NOMO-1 treated with DMSO at 0.1 percent for 48 hours (cell line): Measurements from ENCODE around the gene SLC6A8.
"Not testable (repeated sequence)": the region's sequence is repeated elsewhere in the genome, so short reads cannot be mapped to it uniquely, and the experiment has no call there.

Experiments used
- DNase-seq: peaks from one replicate; lab custom pipeline; 2025; ENCODE audit not compliant: unreplicated experiment; lab: John Stamatoyannopoulos, UW

SLC6A8 gene

GRCh38 chrX:153692611-153693156 lies 5.0 kb downstream of the SLC6A8 start:
- no peak for DNase-seq

DNA sequence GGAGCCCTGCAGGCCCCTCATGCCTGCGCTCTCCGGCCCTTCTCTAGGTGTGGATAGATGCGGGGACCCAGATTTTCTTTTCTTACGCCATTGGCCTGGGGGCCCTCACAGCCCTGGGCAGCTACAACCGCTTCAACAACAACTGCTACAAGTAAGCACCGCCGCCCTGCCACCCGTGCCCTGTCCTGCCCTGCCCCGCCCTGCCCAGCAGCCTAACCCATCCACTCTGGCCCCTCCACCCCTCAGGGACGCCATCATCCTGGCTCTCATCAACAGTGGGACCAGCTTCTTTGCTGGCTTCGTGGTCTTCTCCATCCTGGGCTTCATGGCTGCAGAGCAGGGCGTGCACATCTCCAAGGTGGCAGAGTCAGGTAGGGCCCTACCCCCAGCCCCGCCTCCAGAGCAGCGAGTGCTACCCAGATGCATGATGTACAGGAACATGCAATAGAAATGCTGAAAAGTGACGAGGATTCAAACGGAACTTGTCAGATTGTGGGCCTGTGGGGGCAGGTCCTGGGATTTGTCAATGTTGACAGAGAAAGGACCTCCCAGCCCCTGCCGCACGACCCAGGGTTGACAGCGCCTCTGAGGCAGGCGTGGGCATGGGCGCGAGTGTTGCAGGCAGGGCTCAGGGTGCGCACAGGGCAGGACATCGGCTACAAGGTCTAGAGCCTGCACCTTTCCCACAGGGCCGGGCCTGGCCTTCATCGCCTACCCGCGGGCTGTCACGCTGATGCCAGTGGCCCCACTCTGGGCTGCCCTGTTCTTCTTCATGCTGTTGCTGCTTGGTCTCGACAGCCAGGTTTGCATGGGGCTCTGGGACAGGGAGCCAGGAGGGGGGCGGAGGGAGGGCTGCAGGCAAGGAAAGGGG lies 5.7 kb downstream of the SLC6A8 start:
- DNase-seq, result no peak

- not testable (repeated sequence) for DNase-seq
Observed at GRCh38 chrX:153694256-153694655, 6.5 kb downstream of the SLC6A8 start.

- DNase-seq, result no peak
Observed at GRCh38 chrX:153694687-153695270, 7.1 kb downstream of the SLC6A8 start.

DNA sequence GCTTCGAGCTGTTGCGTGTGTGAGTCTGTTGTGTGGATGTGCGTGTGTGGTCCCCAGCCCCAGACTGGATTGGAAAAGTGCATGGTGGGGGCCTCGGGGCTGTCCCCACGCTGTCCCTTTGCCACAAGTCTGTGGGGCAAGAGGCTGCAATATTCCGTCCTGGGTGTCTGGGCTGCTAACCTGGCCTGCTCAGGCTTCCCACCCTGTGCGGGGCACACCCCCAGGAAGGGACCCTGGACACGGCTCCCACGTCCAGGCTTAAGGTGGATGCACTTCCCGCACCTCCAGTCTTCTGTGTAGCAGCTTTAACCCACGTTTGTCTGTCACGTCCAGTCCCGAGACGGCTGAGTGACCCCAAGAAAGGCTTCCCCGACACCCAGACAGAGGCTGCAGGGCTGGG lies 8.4 kb downstream of the SLC6A8 start:
- no peak for DNase-seq

GRCh38 chrX:153696538-153696937 lies 8.8 kb downstream of the SLC6A8 start:
- DNase-seq, result not testable (repeated sequence)

DNA sequence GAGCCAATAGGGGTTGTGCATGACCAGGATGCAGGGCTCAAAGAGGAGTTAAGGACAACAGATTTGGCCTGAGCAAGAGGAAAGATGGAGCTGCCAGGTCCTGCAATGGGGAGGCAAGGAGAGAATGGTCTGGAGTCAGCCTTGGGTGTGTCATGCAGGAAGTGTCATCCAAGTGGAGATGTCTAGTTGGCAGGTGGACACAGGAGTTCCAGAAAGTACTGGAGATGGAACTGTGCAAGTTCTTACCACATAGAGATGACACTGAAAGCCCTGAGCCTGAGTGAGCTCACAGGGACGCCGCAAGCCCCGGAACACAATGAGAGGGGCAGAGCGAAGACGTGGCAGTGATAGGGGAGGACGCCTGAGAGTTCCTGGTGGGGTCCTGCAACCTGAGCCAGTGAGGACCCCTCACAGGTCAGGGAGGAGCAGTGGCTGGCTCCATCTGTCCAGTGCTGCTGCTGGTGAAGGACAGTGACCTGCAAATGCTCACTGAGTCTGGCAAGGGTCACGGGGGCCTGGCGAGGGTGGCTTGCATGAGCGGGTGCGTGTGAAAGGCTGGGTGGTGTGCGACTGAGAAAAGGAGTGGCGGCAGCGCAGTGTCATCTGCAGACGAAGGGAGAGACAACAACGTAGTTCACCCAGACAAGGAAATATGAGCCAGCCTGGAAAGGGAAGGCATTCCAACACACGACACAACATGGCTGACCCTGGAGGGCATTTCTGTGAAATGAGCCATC lies 9.4 kb downstream of the SLC6A8 start:
- not testable (repeated sequence) for DNase-seq

DNA sequence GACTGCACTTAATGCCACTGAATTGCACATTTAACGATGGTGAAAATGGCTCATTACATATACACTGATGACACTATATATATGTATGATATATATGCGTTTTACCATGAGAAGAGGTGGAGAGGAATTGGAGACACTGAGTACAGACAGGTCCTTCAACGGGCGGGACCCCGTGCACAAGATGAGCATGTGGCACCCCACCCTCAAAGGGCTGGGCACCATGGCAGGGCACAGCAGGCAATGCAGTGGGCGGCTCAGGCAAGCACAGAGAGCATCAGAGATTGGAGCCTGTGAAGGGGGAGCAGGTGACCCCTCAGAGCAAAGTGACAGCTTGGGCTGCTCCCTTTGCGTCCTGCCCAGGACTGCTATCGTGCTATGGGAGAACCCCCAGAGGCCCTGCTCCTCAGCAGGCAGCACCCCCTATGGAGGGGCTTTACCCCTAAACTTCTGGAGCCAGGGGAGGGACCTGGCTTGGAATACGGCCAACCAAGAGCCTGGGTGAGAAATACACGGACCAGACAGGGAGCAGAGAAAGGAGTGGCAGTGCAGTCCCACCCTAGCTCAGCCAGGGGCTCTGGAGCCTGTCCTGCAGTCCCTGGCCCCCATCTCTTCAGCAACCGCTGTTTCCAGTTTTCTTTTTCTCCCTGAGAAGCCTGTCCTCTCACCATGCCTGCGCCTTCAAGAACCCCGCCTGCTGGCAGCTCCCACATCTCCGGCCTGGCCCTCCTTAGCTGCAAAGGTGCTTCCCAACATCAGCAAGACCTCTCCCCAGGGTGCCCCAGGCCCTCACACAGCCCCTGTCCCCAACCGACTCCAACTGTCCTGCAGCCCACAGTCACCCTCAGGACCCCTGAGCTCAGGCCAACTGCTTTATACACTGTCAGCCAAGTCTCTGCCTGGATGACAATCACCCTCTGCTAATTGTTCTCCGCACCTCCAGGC lies 10.5 kb downstream of the SLC6A8 start:
- no peak for DNase-seq

GRCh38 chrX:153699210-153699783 lies 11.6 kb downstream of the SLC6A8 start:
- DNase-seq, result not testable (repeated sequence)

DNA sequence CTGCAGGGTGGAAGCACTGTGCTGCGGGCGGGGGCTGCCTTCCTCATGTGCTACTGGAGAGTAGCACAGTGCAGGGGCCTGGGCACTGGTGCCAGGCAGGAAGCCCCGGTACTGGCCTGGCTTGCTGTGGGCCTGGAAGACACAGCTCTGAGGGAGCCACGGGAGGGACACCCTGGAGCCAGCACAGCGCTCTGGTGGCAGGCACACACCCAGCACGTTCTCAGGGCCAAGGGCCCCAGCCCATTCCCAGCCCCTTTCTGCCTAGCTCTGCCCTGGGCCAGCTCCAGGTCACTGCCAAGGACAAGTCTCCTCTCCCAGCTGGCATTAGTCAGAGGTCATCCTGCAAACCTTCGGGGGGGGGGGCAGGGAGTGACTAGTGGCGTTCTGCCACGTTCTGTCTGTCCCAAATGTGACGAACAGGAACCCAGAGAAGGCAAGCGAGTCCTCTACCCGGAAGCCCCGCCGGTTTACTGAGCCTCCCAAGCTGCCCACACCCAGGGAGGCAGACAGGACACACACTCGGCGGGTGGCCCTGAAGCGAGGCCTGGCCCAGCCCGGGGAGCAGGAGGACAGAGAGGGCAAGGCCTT lies 12.2 kb downstream of the SLC6A8 start:
- DNase-seq, result not testable (repeated sequence)

GRCh38 chrX:153700376-153700945 lies 12.7 kb downstream of the SLC6A8 start:
- DNase-seq, result no peak

GRCh38 chrX:153700967-153701366 lies 13.2 kb downstream of the SLC6A8 start:
- no peak for DNase-seq

- DNase-seq, result no peak
Observed at GRCh38 chrX:153701706-153702105, 14.0 kb downstream of the SLC6A8 start.

- DNase-seq, result no peak
Observed at GRCh38 chrX:153702336-153703035, 14.8 kb downstream of the SLC6A8 start.

DNA sequence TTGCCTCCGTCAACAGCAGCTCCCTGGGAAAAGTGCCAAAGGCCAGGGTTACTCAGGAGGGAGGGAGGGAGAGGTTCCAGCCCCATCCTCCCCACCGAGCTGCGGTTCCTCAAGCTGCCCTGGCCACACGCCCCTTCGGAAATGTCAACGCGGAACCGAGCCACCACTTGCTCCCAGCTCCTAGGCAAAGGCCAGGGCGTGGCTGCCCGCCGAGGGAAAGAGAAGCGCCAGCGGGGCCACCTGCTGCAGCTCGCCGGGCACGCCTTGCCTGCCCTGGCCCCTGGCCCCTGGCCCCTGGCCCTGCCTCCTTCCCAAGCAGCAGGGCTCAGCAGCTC lies 15.3 kb downstream of the SLC6A8 start:
- no peak for DNase-seq

DNA sequence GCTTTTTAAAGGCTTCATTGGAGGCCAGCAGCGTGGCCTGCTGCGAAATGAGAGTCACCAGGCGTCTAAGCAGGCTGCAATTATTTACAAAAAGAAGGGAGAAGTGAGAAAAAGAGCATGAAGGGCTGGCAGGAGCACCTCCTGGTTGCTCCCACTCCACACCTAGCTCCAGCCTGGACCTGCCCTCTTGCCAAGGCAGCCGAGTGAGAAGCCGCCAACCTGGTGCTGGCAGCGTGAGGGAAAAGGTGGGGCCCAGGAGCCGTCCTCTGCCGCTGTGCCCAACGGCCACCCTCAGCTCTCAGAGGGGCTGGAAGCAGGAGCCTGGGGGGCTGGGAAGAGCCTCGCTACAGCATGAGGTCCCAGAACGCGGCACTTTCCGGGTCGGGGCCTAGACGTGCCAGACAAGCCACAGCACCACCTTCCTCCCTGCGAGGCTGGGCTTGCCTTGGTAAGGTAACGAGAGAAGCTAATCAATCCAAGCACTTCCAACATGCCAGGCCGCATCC lies 16.3 kb downstream of the SLC6A8 start:
- no peak for DNase-seq

DNA sequence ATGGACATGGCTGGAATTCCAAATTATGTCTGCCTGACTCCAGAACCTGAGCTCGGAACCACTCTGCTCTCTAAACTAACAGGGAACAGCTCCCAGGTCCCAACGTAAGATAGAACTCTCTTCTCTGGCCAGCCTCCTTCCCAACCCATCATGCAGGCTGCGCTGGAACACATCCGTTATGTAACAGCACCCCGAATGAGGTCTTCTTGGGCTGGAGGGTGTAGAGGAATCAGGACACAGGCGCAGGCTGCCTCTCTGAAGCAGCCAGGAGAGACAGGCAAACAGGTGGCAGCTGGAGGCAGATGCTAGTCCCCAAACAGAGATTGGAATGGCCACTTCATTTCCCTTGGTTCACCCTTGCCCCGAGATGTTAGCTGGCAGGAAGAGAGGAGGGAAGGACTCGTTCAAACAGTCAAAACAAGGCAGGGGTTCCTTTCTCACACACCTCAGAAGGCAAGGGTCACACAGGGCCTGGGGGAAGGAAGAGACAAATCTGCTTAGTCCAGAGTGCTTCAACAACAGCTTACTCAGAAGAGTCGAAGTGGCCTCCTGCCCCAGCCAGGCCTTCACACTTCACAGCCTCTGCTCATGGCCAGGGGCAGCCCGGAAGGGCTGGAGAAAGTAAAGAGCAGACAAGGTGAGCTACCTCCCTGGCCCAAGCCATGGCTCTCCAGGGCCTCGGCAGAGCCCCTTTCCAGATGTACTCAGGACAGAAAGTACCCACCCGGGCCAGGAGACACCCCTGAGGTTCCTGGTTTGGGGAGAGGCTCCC lies 17.1 kb downstream of the SLC6A8 start:
- not testable (repeated sequence) for DNase-seq
